ENCODE measurements around the gene TMIGD1.

Gene TMIGD1

GRCh38 chr17:30318155-30318554, 15.7 kb downstream of the TMIGD1 start:
- Histone ChIP-seq H3K9me3 (ENCODE audit: control insufficient read depth, insufficient read depth, low read length) (no peaks in the 10 kb centered on the region), H3K9ac (ENCODE audit: low read depth, low read length) (no peak overlapping the region), H3K27me3 (ENCODE audit: control insufficient read depth, insufficient read depth, low read length) (no peaks in the 10 kb centered on the region), H3K4me1 (ENCODE audit: control insufficient read depth, insufficient read depth, low read length) (no peaks in the 10 kb centered on the region), H3K4me3 (ENCODE audit: low read depth, low read length) (no peak overlapping the region), H3K36me3 (ENCODE audit: control insufficient read depth, insufficient read depth, low read length) (no peaks in the 10 kb centered on the region)

GRCh38 chr17:30316736-30317135, 17.1 kb downstream of the TMIGD1 start:
- no peak overlapping the region for H3K4me3 ChIP-seq (ENCODE audit: low read depth, low read length)
- no peaks in the 10 kb centered on the region for H3K36me3 ChIP-seq (ENCODE audit: control insufficient read depth, insufficient read depth, low read length)
- no peaks in the 10 kb centered on the region for H3K27me3 ChIP-seq (ENCODE audit: control insufficient read depth, insufficient read depth, low read length)
- no peaks in the 10 kb centered on the region for H3K4me1 ChIP-seq (ENCODE audit: control insufficient read depth, insufficient read depth, low read length)
- no peak overlapping the region for H3K9ac ChIP-seq (ENCODE audit: low read depth, low read length)
- no peaks in the 10 kb centered on the region for H3K9me3 ChIP-seq (ENCODE audit: control insufficient read depth, insufficient read depth, low read length)

GRCh38 chr17:30315106-30315505, 18.8 kb downstream of the TMIGD1 start:
- Histone ChIP-seq H3K36me3 (ENCODE audit: control insufficient read depth, insufficient read depth, low read length) (no peaks in the 10 kb centered on the region), H3K4me3 (ENCODE audit: low read depth, low read length) (no peak overlapping the region), H3K9me3 (ENCODE audit: control insufficient read depth, insufficient read depth, low read length) (no peaks in the 10 kb centered on the region), H3K9ac (ENCODE audit: low read depth, low read length) (no peak overlapping the region), H3K4me1 (ENCODE audit: control insufficient read depth, insufficient read depth, low read length) (no peaks in the 10 kb centered on the region), H3K27me3 (ENCODE audit: control insufficient read depth, insufficient read depth, low read length) (no peaks in the 10 kb centered on the region)

- no peak overlapping the region for H3K9ac ChIP-seq (ENCODE audit: low read depth, low read length)
- no peaks in the 10 kb centered on the region for H3K27me3 ChIP-seq (ENCODE audit: control insufficient read depth, insufficient read depth, low read length)
- H3K4me3 ChIP-seq (ENCODE audit: low read depth, low read length): no peak overlapping the region
- H3K4me1 ChIP-seq (ENCODE audit: control insufficient read depth, insufficient read depth, low read length): no peaks in the 10 kb centered on the region
- H3K9me3 ChIP-seq (ENCODE audit: control insufficient read depth, insufficient read depth, low read length): no peaks in the 10 kb centered on the region
- H3K36me3 ChIP-seq (ENCODE audit: control insufficient read depth, insufficient read depth, low read length): no peaks in the 10 kb centered on the region
Measured at GRCh38 chr17:30314474-30314873, 19.4 kb downstream of the TMIGD1 start.

- H3K36me3 ChIP-seq (ENCODE audit: control insufficient read depth, insufficient read depth, low read length): no peaks in the 10 kb centered on the region
- no peaks in the 10 kb centered on the region for H3K4me1 ChIP-seq (ENCODE audit: control insufficient read depth, insufficient read depth, low read length)
- no peak overlapping the region for H3K4me3 ChIP-seq (ENCODE audit: low read depth, low read length)
- H3K27me3 ChIP-seq (ENCODE audit: control insufficient read depth, insufficient read depth, low read length): no peaks in the 10 kb centered on the region
- H3K9ac ChIP-seq (ENCODE audit: low read depth, low read length): no peak overlapping the region
- no peaks in the 10 kb centered on the region for H3K9me3 ChIP-seq (ENCODE audit: control insufficient read depth, insufficient read depth, low read length)
Measured at GRCh38 chr17:30312226-30312625, 21.6 kb downstream of the TMIGD1 start.

- Histone ChIP-seq H3K4me3 (ENCODE audit: low read depth, low read length) (no peak overlapping the region), H3K4me1 (ENCODE audit: control insufficient read depth, insufficient read depth, low read length) (no peaks in the 10 kb centered on the region), H3K27me3 (ENCODE audit: control insufficient read depth, insufficient read depth, low read length) (no peaks in the 10 kb centered on the region), H3K9me3 (ENCODE audit: control insufficient read depth, insufficient read depth, low read length) (no peaks in the 10 kb centered on the region), H3K9ac (ENCODE audit: low read depth, low read length) (no peak overlapping the region), H3K36me3 (ENCODE audit: control insufficient read depth, insufficient read depth, low read length) (no peaks in the 10 kb centered on the region)
Measured at GRCh38 chr17:30310562-30310961, 23.3 kb downstream of the TMIGD1 start.

GRCh38 chr17:30309591-30309990, 24.3 kb downstream of the TMIGD1 start:
- no peaks in the 10 kb centered on the region for H3K36me3 ChIP-seq (ENCODE audit: control insufficient read depth, insufficient read depth, low read length)
- H3K4me3 ChIP-seq (ENCODE audit: low read depth, low read length): no peak overlapping the region
- H3K9ac ChIP-seq (ENCODE audit: low read depth, low read length): no peak overlapping the region
- H3K9me3 ChIP-seq (ENCODE audit: control insufficient read depth, insufficient read depth, low read length): no peaks in the 10 kb centered on the region
- H3K4me1 ChIP-seq (ENCODE audit: control insufficient read depth, insufficient read depth, low read length): no peaks in the 10 kb centered on the region
- no peaks in the 10 kb centered on the region for H3K27me3 ChIP-seq (ENCODE audit: control insufficient read depth, insufficient read depth, low read length)

- Histone ChIP-seq H3K27me3 (ENCODE audit: control insufficient read depth, insufficient read depth, low read length) (no peaks in the 10 kb centered on the region), H3K4me1 (ENCODE audit: control insufficient read depth, insufficient read depth, low read length) (no peaks in the 10 kb centered on the region), H3K4me3 (ENCODE audit: low read depth, low read length) (no peak overlapping the region), H3K9me3 (ENCODE audit: control insufficient read depth, insufficient read depth, low read length) (no peaks in the 10 kb centered on the region), H3K9ac (ENCODE audit: low read depth, low read length) (no peak overlapping the region), H3K36me3 (ENCODE audit: control insufficient read depth, insufficient read depth, low read length) (no peaks in the 10 kb centered on the region)
Measured at GRCh38 chr17:30308406-30308805, 25.5 kb downstream of the TMIGD1 start.

- H3K27me3 ChIP-seq (ENCODE audit: control insufficient read depth, insufficient read depth, low read length): no peaks in the 10 kb centered on the region
- H3K9ac ChIP-seq (ENCODE audit: low read depth, low read length): no peak overlapping the region
- H3K4me3 ChIP-seq (ENCODE audit: low read depth, low read length): no peak overlapping the region
- H3K9me3 ChIP-seq (ENCODE audit: control insufficient read depth, insufficient read depth, low read length): no peaks in the 10 kb centered on the region
- no peaks in the 10 kb centered on the region for H3K36me3 ChIP-seq (ENCODE audit: control insufficient read depth, insufficient read depth, low read length)
- H3K4me1 ChIP-seq (ENCODE audit: control insufficient read depth, insufficient read depth, low read length): no peaks in the 10 kb centered on the region
Measured at GRCh38 chr17:30304778-30305177, 29.1 kb downstream of the TMIGD1 start.

GRCh38 chr17:30302241-30302640, 31.6 kb downstream of the TMIGD1 start:
- Histone ChIP-seq H3K4me3 (ENCODE audit: low read depth, low read length) (no peak overlapping the region), H3K4me1 (ENCODE audit: control insufficient read depth, insufficient read depth, low read length) (no peaks in the 10 kb centered on the region), H3K9me3 (ENCODE audit: control insufficient read depth, insufficient read depth, low read length) (no peaks in the 10 kb centered on the region), H3K36me3 (ENCODE audit: control insufficient read depth, insufficient read depth, low read length) (no peaks in the 10 kb centered on the region), H3K9ac (ENCODE audit: low read depth, low read length) (no peak overlapping the region), H3K27me3 (ENCODE audit: control insufficient read depth, insufficient read depth, low read length) (no peaks in the 10 kb centered on the region)

- Histone ChIP-seq H3K27me3 (ENCODE audit: control insufficient read depth, insufficient read depth, low read length) (no peaks in the 10 kb centered on the region), H3K4me1 (ENCODE audit: control insufficient read depth, insufficient read depth, low read length) (no peaks in the 10 kb centered on the region), H3K36me3 (ENCODE audit: control insufficient read depth, insufficient read depth, low read length) (no peaks in the 10 kb centered on the region), H3K4me3 (ENCODE audit: low read depth, low read length) (no peak overlapping the region), H3K9me3 (ENCODE audit: control insufficient read depth, insufficient read depth, low read length) (no peaks in the 10 kb centered on the region), H3K9ac (ENCODE audit: low read depth, low read length) (no peak overlapping the region)
Measured at GRCh38 chr17:30300818-30301217, 33.0 kb downstream of the TMIGD1 start.

GRCh38 chr17:30299000-30299399, 34.9 kb downstream of the TMIGD1 start:
- Histone ChIP-seq H3K9me3 (ENCODE audit: control insufficient read depth, insufficient read depth, low read length) (no peaks in the 10 kb centered on the region), H3K27me3 (ENCODE audit: control insufficient read depth, insufficient read depth, low read length) (no peaks in the 10 kb centered on the region), H3K4me1 (ENCODE audit: control insufficient read depth, insufficient read depth, low read length) (no peaks in the 10 kb centered on the region), H3K36me3 (ENCODE audit: control insufficient read depth, insufficient read depth, low read length) (no peaks in the 10 kb centered on the region), H3K4me3 (ENCODE audit: low read depth, low read length) (no peak overlapping the region), H3K9ac (ENCODE audit: low read depth, low read length) (no peak overlapping the region)

- H3K36me3 ChIP-seq (ENCODE audit: control insufficient read depth, insufficient read depth, low read length): no peaks in the 10 kb centered on the region
- no peaks in the 10 kb centered on the region for H3K9me3 ChIP-seq (ENCODE audit: control insufficient read depth, insufficient read depth, low read length)
- H3K27me3 ChIP-seq (ENCODE audit: control insufficient read depth, insufficient read depth, low read length): peaks cover 6% of the 10 kb centered on the region
- no peaks in the 10 kb centered on the region for H3K4me1 ChIP-seq (ENCODE audit: control insufficient read depth, insufficient read depth, low read length)
- H3K9ac ChIP-seq (ENCODE audit: low read depth, low read length): no peak overlapping the region
- H3K4me3 ChIP-seq (ENCODE audit: low read depth, low read length): no peak overlapping the region
Measured at GRCh38 chr17:30297715-30298114, 36.1 kb downstream of the TMIGD1 start.

Data from iPS-15b (cell line).